WTC11 (cell line): ENCODE data around the gene CCHCR1.

Source experiments
- CREM ChIP-seq: sonication (generic); formaldehyde crosslinking; IDR thresholded peaks from 2 replicates; pipeline ENCODE4 v1.8.1; 2022; ENCODE audit warnings: mild to moderate bottlenecking, missing genetic modification reagents, moderate library complexity
- FOXK1 ChIP-seq: sonication (generic); formaldehyde crosslinking; IDR thresholded peaks from 2 replicates; pipeline ENCODE4 v1.8.0; 2022; ENCODE audit warnings: mild to moderate bottlenecking, moderate library complexity, missing genetic modification reagents
- GABPB1 ChIP-seq: sonication (generic); formaldehyde crosslinking; IDR thresholded peaks from 2 replicates; pipeline ENCODE4 v1.8.1; 2023; ENCODE audit warnings: mild to moderate bottlenecking, missing genetic modification reagents
- JUN ChIP-seq: sonication (generic); formaldehyde crosslinking; IDR thresholded peaks from 2 replicates; pipeline ENCODE4 v1.8.0; 2023; ENCODE audit warnings: mild to moderate bottlenecking, missing genetic modification reagents
- NR1H2 ChIP-seq: sonication (generic); formaldehyde crosslinking; IDR thresholded peaks from 2 replicates; pipeline ENCODE4 v1.9.0; 2021; ENCODE audit warnings: mild to moderate bottlenecking, moderate library complexity, missing genetic modification reagents
- TCF7 ChIP-seq: sonication (generic); formaldehyde crosslinking; IDR thresholded peaks from 2 replicates; pipeline ENCODE4 v1.8.0; 2022; ENCODE audit warnings: mild to moderate bottlenecking, low read depth, missing genetic modification reagents, moderate library complexity
- TP53 ChIP-seq: sonication (generic); formaldehyde crosslinking; IDR thresholded peaks from 2 replicates; pipeline ENCODE4 v1.8.1; 2023; ENCODE audit warnings: mild to moderate bottlenecking, missing genetic modification reagents
- ZNF317 ChIP-seq: sonication (generic); formaldehyde crosslinking; IDR thresholded peaks from 2 replicates; pipeline ENCODE4 v1.8.1; 2023; ENCODE audit warnings: low read depth, mild to moderate bottlenecking, moderate library complexity, missing genetic modification reagents, borderline replicate concordance
- TF ChIP-seq, protein P1 (sequence below): fragments of 200-600 bp; IDR thresholded peaks from 2 replicates; pipeline ENCODE4 v1.8.0; 2022; ENCODE audit warnings: antibody characterized with exemption
- TF ChIP-seq, protein P2 (sequence below): sonication (generic); formaldehyde crosslinking; IDR thresholded peaks from 2 replicates; pipeline ENCODE4 v1.8.1; 2022; ENCODE audit warnings: low read depth, missing genetic modification reagents, borderline replicate concordance
- TF ChIP-seq, protein P3 (sequence below): sonication (generic); formaldehyde crosslinking; IDR thresholded peaks from 2 replicates; pipeline ENCODE4 v1.8.1; 2023; ENCODE audit warnings: mild to moderate bottlenecking, missing genetic modification reagents, moderate library complexity
- TF ChIP-seq, protein P4 (sequence below): sonication (generic); formaldehyde crosslinking; conservative IDR thresholded peaks from 2 replicates; pipeline ENCODE4 v1.8.1; 2022; ENCODE audit warnings: mild to moderate bottlenecking, missing genetic modification reagents

DNA sequence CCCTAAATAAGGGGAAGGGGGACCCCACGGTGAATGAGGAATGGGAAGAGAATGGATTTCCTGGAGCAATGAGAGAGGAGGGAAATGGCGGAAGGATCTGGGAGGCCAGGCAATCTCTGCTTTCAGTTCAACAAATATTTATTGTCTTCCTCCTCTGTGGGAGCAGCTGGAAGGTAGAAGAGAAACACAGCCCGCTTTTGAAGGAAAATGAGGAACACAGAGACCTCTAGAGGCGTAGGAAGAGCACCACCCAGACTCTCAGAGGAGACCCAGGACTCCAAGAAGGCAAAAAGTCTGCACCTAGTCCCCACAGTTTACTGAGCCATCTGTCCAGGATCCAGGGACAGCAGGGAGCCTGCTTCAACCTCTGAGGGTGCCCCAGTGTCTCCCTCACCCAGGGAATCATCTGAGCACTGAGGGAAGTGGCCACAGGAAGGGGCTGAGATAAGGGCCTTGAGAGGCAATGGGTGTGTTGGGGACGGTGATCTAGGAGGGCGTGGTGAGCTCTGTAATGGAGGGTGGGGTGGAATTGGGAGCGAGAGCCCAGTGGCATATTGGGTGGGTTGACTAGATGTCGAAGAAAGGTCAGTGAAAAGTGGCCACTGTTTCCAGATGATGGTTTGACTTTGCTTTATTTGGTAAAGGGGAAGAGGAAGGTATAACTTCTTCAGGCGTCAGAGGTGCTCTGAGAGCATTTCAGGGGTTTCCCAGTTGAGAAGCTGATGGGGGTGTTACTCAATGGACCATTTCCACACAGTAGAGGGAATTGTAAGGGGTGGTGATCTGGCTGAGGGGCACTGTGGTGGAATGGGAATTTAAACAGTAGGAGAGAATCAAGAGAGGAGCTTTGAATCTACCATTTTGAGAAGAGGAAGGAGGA lies 42.4 kb downstream of the CCHCR1 start:
- TF ChIP-seq ZNF317 (CRISPR knock-in tag) (no peak), JUN (CRISPR knock-in tag) (no peak), FOXK1 (CRISPR knock-in tag) (no peak), TCF7 (CRISPR knock-in tag) (no peak), NR1H2 (CRISPR knock-in tag) (no peak), CREM (CRISPR knock-in tag) (no peak), TP53 (CRISPR knock-in tag) (no peak), GABPB1 (no peak)
- TF ChIP-seq, protein P1, sequence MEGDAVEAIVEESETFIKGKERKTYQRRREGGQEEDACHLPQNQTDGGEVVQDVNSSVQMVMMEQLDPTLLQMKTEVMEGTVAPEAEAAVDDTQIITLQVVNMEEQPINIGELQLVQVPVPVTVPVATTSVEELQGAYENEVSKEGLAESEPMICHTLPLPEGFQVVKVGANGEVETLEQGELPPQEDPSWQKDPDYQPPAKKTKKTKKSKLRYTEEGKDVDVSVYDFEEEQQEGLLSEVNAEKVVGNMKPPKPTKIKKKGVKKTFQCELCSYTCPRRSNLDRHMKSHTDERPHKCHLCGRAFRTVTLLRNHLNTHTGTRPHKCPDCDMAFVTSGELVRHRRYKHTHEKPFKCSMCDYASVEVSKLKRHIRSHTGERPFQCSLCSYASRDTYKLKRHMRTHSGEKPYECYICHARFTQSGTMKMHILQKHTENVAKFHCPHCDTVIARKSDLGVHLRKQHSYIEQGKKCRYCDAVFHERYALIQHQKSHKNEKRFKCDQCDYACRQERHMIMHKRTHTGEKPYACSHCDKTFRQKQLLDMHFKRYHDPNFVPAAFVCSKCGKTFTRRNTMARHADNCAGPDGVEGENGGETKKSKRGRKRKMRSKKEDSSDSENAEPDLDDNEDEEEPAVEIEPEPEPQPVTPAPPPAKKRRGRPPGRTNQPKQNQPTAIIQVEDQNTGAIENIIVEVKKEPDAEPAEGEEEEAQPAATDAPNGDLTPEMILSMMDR = no peak
- TF ChIP-seq, protein P2, sequence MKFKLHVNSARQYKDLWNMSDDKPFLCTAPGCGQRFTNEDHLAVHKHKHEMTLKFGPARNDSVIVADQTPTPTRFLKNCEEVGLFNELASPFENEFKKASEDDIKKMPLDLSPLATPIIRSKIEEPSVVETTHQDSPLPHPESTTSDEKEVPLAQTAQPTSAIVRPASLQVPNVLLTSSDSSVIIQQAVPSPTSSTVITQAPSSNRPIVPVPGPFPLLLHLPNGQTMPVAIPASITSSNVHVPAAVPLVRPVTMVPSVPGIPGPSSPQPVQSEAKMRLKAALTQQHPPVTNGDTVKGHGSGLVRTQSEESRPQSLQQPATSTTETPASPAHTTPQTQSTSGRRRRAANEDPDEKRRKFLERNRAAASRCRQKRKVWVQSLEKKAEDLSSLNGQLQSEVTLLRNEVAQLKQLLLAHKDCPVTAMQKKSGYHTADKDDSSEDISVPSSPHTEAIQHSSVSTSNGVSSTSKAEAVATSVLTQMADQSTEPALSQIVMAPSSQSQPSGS (CRISPR knock-in tag) = no peak
- TF ChIP-seq, protein P3, sequence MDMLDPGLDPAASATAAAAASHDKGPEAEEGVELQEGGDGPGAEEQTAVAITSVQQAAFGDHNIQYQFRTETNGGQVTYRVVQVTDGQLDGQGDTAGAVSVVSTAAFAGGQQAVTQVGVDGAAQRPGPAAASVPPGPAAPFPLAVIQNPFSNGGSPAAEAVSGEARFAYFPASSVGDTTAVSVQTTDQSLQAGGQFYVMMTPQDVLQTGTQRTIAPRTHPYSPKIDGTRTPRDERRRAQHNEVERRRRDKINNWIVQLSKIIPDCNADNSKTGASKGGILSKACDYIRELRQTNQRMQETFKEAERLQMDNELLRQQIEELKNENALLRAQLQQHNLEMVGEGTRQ = no peak
- TF ChIP-seq, protein P4, sequence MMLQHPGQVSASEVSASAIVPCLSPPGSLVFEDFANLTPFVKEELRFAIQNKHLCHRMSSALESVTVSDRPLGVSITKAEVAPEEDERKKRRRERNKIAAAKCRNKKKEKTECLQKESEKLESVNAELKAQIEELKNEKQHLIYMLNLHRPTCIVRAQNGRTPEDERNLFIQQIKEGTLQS = no peak
